ENCODE measurements around the gene PDE9A.

DNA sequence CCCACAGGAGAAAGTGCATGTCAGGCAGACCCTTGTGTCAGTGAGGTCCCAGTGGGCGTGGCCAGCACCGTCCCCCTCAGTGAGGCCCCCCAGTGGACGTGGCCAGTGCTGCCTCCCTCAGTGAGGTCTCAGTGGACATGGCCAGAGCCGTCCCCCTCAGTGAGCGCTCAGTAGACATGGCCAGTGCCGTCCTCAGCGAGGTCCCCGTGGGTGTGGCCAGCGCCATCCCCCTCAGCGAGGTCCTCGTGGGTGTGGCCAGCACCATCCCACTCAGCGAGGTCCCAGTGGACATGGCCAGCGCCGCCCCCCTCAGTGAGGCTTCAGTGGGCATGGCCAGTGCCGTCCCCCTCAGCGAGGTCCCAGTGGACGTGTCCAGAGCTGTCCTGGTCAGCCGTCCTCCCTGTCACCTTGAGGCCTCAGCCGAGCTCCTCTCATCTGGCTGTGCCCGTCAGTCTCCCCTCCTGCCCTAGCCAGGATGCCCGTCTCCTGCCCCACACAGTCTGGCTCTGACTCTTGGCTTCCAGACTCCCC is 35.5 kb downstream of the PDE9A start:
- TF ChIP-seq, protein P1, sequence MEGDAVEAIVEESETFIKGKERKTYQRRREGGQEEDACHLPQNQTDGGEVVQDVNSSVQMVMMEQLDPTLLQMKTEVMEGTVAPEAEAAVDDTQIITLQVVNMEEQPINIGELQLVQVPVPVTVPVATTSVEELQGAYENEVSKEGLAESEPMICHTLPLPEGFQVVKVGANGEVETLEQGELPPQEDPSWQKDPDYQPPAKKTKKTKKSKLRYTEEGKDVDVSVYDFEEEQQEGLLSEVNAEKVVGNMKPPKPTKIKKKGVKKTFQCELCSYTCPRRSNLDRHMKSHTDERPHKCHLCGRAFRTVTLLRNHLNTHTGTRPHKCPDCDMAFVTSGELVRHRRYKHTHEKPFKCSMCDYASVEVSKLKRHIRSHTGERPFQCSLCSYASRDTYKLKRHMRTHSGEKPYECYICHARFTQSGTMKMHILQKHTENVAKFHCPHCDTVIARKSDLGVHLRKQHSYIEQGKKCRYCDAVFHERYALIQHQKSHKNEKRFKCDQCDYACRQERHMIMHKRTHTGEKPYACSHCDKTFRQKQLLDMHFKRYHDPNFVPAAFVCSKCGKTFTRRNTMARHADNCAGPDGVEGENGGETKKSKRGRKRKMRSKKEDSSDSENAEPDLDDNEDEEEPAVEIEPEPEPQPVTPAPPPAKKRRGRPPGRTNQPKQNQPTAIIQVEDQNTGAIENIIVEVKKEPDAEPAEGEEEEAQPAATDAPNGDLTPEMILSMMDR (conservative IDR thresholded peaks at IDR 0.05; ENCODE audit: low read depth, low read length): no peak
- TF ChIP-seq POLR2A (IDR thresholded peaks at IDR 0.05; ENCODE audit: low read depth, low read length) (no peak), CHD1 (IDR thresholded peaks at IDR 0.05; ENCODE audit: low read depth, low read length) (no peak), CEBPB (IDR thresholded peaks at IDR 0.05; ENCODE audit: low read depth, low read length) (no peak), MXI1 (IDR thresholded peaks at IDR 0.05; ENCODE audit: borderline replicate concordance, low read depth, low read length) (no peak), RFX5 (IDR thresholded peaks at IDR 0.05; ENCODE audit: low read depth, low read length) (no peak), RAD21 (IDR thresholded peaks at IDR 0.05; ENCODE audit: low read length) (no peak), BHLHE40 (IDR thresholded peaks at IDR 0.05; ENCODE audit: low read depth, low read length) (no peak)
